ENCODE measurements around the gene WFDC2. TPM values are rescaled to one million over a fixed set of nuclear protein-coding genes. Genes with fewer than 3 reads are reported as not detected.

The WFDC2 gene
- total RNA-seq, 4 donors from 2014 or later = not detected

GRCh38 chr20:45502561-45502960 lies 33.0 kb downstream of the WFDC2 start:
- in situ Hi-C loops (cut with MboI; ENCODE audit: low sequenced_read_pairs in 4 of 4) (loop anchor here in 1 of 4 donors (25.0 kb wide), 1 partner anchor 960 kb away; no protein-coding TSS in a partner anchor), intact Hi-C loops (cut with DNase I; ENCODE audit: low total_unique reads) (no loop called here)
- TF ChIP-seq POLR2A (IDR thresholded peaks at IDR 0.05) = no peak
- TF ChIP-seq, protein P1, sequence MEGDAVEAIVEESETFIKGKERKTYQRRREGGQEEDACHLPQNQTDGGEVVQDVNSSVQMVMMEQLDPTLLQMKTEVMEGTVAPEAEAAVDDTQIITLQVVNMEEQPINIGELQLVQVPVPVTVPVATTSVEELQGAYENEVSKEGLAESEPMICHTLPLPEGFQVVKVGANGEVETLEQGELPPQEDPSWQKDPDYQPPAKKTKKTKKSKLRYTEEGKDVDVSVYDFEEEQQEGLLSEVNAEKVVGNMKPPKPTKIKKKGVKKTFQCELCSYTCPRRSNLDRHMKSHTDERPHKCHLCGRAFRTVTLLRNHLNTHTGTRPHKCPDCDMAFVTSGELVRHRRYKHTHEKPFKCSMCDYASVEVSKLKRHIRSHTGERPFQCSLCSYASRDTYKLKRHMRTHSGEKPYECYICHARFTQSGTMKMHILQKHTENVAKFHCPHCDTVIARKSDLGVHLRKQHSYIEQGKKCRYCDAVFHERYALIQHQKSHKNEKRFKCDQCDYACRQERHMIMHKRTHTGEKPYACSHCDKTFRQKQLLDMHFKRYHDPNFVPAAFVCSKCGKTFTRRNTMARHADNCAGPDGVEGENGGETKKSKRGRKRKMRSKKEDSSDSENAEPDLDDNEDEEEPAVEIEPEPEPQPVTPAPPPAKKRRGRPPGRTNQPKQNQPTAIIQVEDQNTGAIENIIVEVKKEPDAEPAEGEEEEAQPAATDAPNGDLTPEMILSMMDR (IDR thresholded peaks at IDR 0.05 in 4 of 5, conservative IDR thresholded peaks at IDR 0.05 in 1 of 5) = no peak
- H3K27me3 ChIP-seq = no peaks in the 10 kb centered on the region
- no peaks in the 10 kb centered on the region for H3K36me3 ChIP-seq
- H3K4me3 ChIP-seq = no peak overlapping the region
- ATAC-seq (no peak), DNase-seq (no peak)
- H3K4me1 ChIP-seq = no peaks in the 10 kb centered on the region
- H3K9me3 ChIP-seq = no peaks in the 10 kb centered on the region
- H3K27ac ChIP-seq = no peak overlapping the region

DNA sequence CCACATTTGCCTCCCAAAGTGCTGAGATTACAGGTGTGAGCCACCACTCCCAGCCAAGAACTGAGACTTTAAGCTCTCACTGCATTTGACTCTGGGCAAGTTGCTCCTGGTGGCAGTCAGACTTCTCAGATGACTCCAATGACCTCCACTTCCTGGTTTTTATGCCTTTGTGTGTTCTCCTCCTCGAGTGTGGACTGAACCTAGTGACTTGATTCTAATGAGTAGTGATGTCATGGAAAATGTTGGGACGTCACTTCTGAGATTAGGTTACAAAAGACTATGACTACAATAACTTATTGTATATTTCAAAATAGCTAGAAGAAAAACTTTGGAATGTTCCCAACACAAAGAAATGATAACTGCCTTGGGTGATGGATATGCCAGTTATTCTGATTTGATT lies 33.9 kb downstream of the WFDC2 start:
- no peaks in the 10 kb centered on the region for H3K9me3 ChIP-seq
- no peaks in the 10 kb centered on the region for H3K27me3 ChIP-seq
- H3K36me3 ChIP-seq = no peaks in the 10 kb centered on the region
- H3K4me1 ChIP-seq = no peaks in the 10 kb centered on the region
- no peak overlapping the region for H3K27ac ChIP-seq
- ATAC-seq (no peak), DNase-seq (no peak)
- in situ Hi-C loops (cut with MboI; ENCODE audit: low sequenced_read_pairs in 4 of 4) = loop anchor here in 1 of 4 donors (25.0 kb wide), 1 partner anchor 959 kb away; no protein-coding TSS in a partner anchor
- intact Hi-C loops (cut with DNase I; ENCODE audit: low total_unique reads) = no loop called here
- TF ChIP-seq, protein P1 (IDR thresholded peaks at IDR 0.05 in 4 of 5, conservative IDR thresholded peaks at IDR 0.05 in 1 of 5) = no peak
- no peak for TF ChIP-seq POLR2A (IDR thresholded peaks at IDR 0.05)
- no peak overlapping the region for H3K4me3 ChIP-seq

- Histone ChIP-seq H3K9me3 (no peaks in the 10 kb centered on the region), H3K4me1 (no peaks in the 10 kb centered on the region), H3K27me3 (no peaks in the 10 kb centered on the region), H3K27ac (no peak overlapping the region), H3K4me3 (no peak overlapping the region), H3K36me3 (no peaks in the 10 kb centered on the region)
- TF ChIP-seq, protein P1 (IDR thresholded peaks at IDR 0.05 in 4 of 5, conservative IDR thresholded peaks at IDR 0.05 in 1 of 5) = no peak
- TF ChIP-seq POLR2A (IDR thresholded peaks at IDR 0.05) = no peak
- DNase-seq = no peak
- in situ Hi-C loops (cut with MboI; ENCODE audit: low sequenced_read_pairs in 4 of 4) = loop anchor here in 1 of 4 donors (25.0 kb wide), 1 partner anchor 956 kb away; no protein-coding TSS in a partner anchor
- ATAC-seq = no peak
- intact Hi-C loops (cut with DNase I; ENCODE audit: low total_unique reads) = no loop called here
These were observed 36.8 kb downstream of the WFDC2 start for GRCh38 chr20:45506398-45506797.

DNA sequence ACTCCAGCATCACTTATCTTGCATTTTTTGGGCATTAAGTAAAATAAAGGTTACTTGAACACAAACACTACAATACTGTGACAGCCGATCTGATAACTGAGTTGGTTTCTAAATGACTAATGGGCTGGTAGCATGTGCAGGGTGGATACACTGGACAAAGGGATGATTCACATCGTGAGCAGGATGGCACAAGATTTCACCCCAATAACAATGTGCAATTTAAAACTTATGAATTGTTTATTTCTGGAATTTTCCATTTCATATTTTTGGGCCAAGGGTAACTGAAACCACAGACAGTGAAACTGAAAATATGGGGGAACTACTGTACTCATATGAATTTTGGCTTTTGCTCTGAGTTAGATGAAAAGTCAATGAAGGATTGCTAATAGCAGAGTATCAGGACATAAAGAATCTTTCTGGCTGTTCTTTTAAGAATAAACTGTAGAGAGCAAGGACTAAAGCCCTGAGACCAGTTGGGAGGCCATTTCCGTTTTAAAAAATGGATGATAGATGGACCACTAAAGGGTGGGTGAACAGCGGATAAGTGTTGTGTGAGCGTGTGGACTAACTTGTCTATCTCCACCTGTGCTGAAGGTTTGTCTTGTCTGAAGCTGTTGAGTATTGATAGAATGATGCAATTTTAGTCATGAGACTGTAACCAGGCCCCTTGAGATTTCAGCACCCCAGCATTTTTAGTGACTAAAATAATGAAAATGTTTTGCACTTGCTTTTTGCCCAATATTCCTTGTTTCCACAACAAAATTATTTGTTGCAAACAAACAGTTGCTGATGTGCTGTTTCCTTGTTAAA lies 37.7 kb downstream of the WFDC2 start:
- DNase-seq = no peak
- Histone ChIP-seq H3K4me1 (no peaks in the 10 kb centered on the region), H3K9me3 (no peaks in the 10 kb centered on the region), H3K4me3 (no peak overlapping the region), H3K27ac (no peak overlapping the region), H3K27me3 (no peaks in the 10 kb centered on the region), H3K36me3 (no peaks in the 10 kb centered on the region)
- in situ Hi-C loops (cut with MboI; ENCODE audit: low sequenced_read_pairs in 4 of 4) = loop anchor here in 1 of 4 donors (25.0 kb wide), 1 partner anchor 955 kb away; no protein-coding TSS in a partner anchor
- no peak for TF ChIP-seq POLR2A (IDR thresholded peaks at IDR 0.05)
- TF ChIP-seq, protein P1 (IDR thresholded peaks at IDR 0.05 in 4 of 5, conservative IDR thresholded peaks at IDR 0.05 in 1 of 5) = no peak
- intact Hi-C loops (cut with DNase I; ENCODE audit: low total_unique reads) = no loop called here
- no peak for ATAC-seq

Measured in gastrocnemius medialis (tissue), 4 donors.